ENCODE data around the gene MATN3.

DNA sequence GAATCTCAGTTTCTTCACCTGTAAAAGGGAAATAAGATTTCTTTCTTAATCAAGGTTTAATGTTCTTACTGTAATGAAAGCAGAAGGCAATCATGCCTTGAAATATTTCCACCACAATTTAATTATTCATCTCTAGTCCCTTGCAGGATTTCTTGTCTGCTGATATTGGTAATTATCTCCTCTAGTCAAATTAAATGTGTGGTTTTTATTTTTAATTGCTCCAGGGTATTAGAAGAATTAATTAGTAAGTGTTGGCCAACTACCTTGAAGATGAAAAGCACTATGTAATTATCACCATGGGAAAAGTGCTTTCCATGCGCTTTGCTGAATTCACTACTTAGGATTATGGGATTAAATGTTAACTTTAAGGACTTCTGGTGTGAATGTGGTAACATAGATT, 47.6 kb upstream of the MATN3 start:
- TF ChIP-seq, protein P1, sequence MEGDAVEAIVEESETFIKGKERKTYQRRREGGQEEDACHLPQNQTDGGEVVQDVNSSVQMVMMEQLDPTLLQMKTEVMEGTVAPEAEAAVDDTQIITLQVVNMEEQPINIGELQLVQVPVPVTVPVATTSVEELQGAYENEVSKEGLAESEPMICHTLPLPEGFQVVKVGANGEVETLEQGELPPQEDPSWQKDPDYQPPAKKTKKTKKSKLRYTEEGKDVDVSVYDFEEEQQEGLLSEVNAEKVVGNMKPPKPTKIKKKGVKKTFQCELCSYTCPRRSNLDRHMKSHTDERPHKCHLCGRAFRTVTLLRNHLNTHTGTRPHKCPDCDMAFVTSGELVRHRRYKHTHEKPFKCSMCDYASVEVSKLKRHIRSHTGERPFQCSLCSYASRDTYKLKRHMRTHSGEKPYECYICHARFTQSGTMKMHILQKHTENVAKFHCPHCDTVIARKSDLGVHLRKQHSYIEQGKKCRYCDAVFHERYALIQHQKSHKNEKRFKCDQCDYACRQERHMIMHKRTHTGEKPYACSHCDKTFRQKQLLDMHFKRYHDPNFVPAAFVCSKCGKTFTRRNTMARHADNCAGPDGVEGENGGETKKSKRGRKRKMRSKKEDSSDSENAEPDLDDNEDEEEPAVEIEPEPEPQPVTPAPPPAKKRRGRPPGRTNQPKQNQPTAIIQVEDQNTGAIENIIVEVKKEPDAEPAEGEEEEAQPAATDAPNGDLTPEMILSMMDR (IDR thresholded peaks at IDR 0.05) = no peak
- no peak for TF ChIP-seq POLR2AphosphoS5 (IDR thresholded peaks at IDR 0.05; ENCODE audit: low read depth, low read length)

Data from Panc1 (cell line).